Keratinocyte (primary cell): ENCODE measurements around the gene SAMD4B.

Experiments
- CTCF ChIP-seq, 3 experiments: IDR thresholded peaks in 1 of 3; conservative IDR thresholded peaks in 1 of 3; optimal IDR thresholded peaks in 1 of 3; 2 replicates in 2 of 3; 3 replicates in 1 of 3; pipeline versions ENCODE3 to v1.5.1; 2011; ENCODE audit warnings: low read length in 3 of 3, mild to moderate bottlenecking in 3 of 3, moderate library complexity in 2 of 3, control low read depth in 1 of 3, inconsistent platforms in 1 of 3; ENCODE audit not compliant: insufficient read depth in 2 of 3; ENCODE audit errors: extremely low read depth in 1 of 3
- EZH2 ChIP-seq: IDR thresholded peaks from one replicate; pipeline ENCODE4 v1.6.1; 2012; ENCODE audit warnings: inconsistent platforms, mild to moderate bottlenecking, low read length, moderate library complexity

GRCh38 chr19:39409208-39410016, 67.2 kb downstream of the SAMD4B start:
- TF ChIP-seq CTCF (optimal IDR thresholded peaks at IDR 0.05 in 1 of 3, IDR thresholded peaks at IDR 0.05 in 1 of 3, conservative IDR thresholded peaks at IDR 0.05 in 1 of 3; ENCODE audit: extremely low read depth in 1 of 3, insufficient read depth in 2 of 3, low read length in 3 of 3) = no peak
- TF ChIP-seq EZH2 = no peak
